ENCODE measurements around the gene ALKBH4.
"Not testable (repeated sequence)": the region's sequence is repeated elsewhere in the genome, so short reads cannot be mapped to it uniquely, and the experiment has no call there.

Gene ALKBH4

DNA sequence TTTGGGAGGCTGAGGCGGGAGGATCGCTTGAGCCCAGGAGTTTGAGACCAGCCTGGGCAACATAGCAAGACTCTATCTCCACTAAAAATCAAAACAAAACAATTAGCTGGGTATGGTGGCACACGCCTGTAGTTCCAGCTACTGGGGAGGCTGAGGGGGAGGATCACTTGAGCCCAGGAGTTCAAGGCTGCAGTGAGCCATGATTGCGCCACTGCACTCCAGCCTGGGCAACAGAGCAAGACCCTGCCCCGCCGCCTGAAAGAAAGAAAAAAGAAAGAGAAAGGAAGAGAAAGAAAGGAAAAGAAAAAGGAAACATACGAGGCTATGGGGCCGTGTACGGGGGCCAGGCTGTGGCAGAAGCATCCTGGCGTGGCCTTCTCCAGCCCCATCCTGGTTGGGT lies 9.7 kb downstream of the ALKBH4 start:
- DNase-seq (ENCODE audit: low read depth): not testable (repeated sequence)

DNA sequence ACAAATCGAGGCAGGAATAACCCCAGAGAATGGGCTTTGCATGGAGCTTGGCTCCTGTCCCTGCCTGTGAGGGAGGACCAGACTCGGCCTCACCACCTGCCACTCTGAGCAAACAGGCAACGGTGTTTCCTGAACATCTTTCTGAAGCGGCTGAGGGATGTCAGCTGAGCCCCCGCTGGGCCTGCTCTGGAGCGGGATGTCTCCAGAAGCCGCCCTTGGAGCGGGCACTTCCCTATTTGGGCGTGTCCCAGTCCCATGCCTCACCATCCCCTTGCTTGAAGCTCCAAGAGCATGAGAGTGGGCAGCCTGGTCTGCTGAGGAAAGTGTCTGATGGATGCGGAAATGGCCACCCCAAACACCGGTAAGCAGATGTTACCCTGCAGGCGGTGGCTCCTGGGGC lies 10.2 kb downstream of the ALKBH4 start:
- DNase-seq (ENCODE audit: low read depth): no peak

DNA sequence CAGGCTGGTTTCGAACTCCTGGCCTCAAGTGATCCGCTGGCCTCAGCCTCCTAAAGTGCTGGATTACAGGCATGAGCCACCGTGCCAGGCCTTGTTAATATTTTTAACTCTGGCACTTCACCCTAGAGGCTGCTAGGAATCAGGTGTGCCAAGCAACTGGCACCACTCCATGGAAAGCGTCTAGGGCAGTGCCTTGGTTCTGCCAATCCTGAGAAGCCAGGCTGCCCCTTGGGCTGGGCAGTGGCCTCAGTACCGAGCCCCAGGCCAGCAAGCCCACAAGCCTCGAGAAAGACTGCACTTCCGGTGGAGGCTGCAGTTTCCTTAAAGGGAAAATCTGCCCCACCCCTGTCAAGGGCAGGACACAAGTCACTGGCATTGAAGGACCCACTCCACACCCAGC lies 11.3 kb downstream of the ALKBH4 start:
- no peak for DNase-seq (ENCODE audit: low read depth)

DNA sequence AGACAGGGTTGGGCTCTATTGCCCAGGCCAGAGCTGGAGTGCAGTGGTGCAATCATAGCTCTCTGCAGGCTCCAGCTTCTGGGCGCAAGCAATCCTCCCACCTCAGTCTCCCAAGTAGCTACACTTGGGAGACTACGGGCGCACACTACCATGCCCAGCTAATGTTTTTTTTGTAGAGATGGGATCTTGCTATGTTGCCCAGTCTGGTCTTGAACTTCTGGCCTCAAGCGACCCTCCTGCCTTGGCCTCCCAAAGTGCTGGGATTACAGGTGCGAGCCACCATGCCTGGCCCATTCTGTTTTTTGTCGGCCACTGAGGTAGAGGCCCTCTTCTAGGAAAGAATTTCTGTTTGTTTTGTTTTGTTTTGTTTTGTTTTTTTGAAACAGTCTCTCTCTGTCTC lies 12.2 kb downstream of the ALKBH4 start:
- no peak for DNase-seq (ENCODE audit: low read depth)

DNA sequence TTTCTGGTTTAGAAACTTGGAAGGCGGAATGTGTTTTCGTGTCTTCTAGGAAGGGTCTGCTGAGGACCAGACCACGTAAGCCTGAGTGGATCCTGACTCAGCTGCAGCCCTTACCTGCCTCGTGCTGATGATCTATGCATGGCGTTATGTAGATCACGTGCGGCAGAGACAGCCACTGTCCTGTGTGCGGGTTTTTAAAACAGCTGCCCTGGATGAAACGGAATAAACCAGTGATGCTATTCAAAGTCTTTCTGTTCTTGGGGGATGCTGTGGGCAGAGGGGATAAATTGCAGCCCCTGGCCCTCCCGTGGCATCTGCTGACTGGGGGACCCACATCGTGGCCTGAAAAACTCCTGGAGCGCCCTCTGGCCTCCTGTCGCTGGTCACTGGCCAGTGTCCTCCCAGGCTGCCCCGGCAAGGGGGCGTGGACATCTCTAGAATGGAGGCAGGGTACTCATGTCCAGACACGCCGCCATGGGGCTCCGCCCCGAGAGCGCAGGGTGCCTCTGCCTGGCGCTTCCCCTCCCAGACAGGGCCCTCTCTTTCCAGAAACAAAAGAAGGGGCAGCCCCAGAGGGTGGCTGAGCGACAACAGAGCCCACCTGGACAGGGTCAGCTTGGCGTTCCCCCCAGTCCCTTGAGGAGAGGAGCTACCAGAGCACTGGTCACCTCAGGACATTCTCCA lies 13.2 kb downstream of the ALKBH4 start:
- DNase-seq (ENCODE audit: low read depth): no peak

DNA sequence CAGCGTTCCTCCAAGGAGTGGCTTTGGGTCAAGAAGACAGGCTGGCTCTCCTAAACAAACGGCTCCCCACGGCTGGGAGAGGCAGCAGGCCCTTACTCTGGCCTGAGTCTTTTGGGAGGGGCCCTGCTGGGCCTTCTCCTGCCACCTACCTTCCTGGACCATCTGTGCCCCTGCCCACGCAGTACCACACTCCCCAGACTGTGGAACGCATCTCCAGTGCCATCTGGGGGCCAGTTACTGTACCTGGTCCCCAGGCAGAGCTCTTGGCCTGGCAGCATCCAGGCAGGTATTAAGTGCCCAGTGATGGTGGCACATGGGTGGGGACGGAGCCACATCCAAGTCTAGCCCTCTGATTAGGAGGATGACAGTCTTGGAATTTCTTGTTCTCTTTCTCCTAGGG lies 14.4 kb downstream of the ALKBH4 start:
- no peak for DNase-seq (ENCODE audit: low read depth)

DNA sequence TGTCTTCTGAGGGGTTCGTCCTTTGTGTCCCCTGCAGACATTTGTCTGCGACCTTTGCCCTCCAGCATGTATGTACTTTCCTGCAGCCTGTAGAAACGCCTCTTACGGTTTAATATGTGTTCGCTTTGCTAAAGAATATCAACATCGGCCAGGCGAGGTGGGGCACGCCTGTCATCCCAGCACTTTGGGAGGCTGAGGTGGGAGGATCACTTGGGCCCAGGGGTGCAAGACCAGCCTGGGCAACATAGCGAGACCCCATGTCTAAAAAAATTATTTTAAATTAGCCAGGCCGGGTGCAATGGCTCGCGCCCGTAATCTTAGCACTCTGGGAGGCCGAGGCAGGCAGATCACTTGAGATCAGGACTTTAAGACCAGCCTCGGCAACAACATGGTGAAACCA lies 15.5 kb downstream of the ALKBH4 start:
- no peak for DNase-seq (ENCODE audit: low read depth)

DNA sequence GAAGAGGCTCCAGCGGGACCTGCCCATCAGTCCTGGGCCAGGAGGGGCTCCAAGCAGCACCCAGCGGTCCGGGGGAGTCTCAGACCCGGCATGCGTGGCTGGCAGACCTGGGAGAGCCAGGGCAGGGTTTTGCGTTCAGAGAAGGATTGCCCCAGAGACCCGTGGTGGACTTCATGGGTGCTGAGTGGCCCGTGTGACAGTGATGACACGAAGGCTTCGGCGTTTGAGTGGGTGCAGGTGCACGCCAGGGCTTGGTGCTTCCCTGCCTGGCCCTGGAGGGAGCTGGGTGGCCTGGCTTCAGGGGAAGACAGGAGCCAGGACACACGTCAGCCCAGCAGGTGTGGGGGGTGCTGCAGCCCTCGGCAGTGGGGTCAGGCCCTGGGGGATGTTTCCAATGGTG lies 17.4 kb downstream of the ALKBH4 start:
- DNase-seq (ENCODE audit: low read depth): no peak

DNA sequence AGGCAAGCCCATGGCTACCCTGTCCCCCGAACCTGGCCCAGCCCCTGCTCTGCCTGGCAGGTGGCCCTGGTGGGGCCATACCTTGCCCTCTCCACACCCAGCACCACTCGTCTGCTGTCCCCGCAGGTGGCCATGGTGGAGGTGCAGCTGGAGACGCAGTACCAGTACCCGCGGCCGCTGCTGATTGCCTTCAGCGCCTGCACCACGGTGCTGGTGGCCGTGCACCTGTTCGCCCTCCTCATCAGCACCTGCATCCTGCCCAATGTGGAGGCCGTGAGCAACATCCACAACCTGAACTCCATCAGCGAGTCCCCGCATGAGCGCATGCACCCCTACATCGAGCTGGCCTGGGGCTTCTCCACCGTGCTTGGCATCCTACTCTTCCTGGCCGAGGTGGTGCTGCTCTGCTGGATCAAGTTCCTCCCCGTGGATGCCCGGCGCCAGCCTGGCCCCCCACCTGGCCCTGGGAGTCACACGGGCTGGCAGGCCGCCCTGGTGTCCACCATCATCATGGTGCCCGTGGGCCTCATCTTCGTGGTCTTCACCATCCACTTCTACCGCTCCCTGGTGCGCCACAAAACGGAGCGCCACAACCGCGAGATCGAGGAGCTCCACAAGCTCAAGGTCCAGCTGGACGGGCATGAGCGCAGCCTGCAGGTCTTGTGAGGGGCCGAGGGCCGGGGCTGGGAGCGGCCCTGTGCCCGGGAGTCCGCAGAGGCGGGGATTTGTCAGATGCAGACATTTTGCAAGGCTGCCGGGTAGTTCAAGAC lies 18.1 kb downstream of the ALKBH4 start:
- no peak for DNase-seq (ENCODE audit: low read depth)

DNA sequence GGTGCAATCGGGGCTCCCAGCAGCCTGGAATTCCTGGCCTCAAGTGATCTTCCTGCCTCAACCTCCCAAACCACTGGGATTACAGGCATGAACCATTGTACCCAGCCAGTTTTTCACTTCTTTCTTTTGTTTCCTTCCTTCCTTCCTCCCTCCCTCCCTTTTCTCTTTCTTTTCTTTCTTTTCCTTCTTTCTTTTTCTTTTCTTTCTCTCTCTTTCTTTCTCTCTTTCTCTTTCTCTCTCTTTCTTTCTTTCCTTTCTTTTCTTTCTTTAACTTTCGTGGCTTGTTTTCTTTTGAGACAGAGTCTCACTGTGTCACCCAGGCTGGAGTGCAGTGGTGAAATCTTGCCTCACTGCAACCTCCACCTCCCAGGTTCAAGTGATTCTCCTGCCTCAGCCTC lies 19.0 kb downstream of the ALKBH4 start:
- no peak for DNase-seq (ENCODE audit: low read depth)

DNA sequence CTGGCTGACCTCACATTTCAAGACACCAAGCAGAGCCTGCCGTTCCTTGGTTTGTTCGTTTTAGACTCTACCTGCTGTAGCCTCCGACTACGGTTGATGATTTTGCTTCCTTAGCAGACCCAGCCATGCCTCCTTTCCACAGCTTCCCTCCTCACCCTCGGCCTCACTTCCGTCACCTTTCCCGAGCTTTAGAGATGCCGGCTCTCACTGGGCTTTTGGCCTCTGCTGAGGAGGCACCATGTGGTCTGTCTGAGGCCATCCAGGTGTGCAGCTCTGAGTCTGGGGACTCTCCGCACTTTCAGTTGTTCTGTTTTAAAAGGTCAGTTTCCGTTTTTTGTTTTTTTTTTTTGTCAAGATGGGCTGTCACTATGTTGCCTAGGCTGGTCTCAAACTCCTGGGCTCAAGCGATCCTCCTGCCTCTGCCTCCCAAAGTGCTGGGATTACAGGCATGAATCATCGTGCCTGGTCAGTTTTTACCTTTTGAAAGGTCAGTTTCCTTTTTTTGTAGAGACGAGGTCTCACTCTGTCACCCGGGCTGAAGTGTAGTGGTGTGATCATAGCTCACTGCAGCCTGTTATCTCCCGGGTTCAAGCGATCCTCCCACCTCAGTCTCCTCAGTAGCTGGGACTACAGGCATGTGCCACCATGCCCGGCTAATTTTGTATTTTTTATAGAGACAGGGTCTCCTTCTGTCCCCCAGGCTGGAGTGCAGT lies 19.5 kb downstream of the ALKBH4 start:
- DNase-seq (ENCODE audit: low read depth): no peak

DNA sequence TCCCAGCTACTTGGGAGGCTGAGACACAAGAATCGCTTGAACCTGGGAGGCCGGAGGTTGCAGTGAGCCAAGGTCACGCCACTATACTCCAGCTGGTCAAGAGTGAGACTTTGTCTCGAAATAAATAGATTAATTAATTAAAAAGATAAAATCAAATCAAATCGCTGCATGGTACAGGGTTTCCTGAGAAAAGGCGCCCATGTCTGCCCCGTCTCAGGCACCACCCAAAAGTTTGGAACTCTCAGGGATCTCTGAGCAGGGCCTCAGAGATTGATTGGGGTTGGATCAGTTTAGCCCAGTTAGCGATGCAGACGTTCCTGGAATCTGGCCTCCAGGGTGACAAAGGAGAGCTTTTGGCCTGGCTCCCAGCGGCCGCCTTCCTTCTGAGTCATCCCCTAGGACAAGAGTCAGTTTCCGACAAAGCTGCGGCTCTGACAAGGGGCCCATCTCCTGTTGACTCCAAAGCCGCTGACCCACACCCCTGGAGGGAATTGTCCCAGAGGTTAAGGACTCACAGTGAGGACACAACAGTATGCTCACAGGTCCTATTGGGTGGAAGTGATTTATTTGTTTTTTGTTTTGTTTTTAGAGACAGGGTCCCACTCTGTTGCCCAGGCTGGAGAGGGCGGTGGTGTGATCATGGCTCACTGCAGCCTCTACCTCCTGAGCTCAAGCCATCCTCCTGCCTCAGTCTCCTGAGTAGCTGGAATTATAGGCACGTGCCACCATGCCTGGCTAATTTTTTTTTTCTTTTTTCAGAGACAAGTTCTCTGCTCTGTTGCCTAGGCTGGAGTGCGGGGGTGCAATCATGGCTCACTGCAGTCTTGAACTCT lies 24.5 kb downstream of the ALKBH4 start:
- no peak for DNase-seq (ENCODE audit: low read depth)

DNA sequence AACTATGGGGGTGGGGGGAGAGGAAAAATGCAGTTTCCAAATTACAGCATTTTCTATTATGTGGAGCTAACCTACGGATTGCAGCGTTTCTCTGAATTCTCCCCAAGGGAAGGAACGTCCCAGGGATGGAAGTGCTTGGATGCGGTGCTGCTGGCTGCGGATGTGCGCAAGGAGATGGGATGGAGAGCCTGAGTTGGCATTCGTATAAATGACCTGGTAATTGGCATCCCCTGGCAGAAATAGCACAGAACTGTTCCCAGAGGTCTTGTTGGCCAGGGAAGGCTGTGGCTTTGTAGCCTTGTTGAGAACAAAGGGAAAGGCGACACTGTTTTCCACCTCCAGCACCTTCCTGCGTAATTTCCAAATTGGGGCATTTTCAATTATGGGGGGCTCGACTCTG lies 28.5 kb downstream of the ALKBH4 start:
- DNase-seq (ENCODE audit: low read depth): no peak

DNA sequence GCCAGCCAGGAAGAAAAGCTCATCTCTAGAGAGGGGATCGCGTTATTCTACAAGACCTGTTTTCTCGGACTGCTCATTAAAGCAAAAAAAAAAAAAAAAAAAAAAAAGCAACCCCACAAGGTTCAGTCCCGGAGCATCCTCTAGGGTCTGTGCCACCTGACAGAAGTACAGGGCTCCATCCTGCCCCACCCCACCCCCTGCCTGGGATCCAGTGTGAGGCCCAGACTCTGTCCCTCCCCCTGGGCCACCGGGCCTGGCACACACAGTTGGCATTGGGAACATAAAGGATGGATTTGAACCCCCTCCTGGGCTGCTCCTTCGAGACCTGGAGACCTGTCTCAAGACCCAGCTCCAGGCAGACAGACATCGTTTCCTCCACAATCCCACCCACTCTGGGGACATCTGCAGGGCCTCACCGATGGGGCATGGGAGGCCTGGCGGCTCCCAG lies 30.6 kb downstream of the ALKBH4 start:
- DNase-seq (ENCODE audit: low read depth): no peak

DNA sequence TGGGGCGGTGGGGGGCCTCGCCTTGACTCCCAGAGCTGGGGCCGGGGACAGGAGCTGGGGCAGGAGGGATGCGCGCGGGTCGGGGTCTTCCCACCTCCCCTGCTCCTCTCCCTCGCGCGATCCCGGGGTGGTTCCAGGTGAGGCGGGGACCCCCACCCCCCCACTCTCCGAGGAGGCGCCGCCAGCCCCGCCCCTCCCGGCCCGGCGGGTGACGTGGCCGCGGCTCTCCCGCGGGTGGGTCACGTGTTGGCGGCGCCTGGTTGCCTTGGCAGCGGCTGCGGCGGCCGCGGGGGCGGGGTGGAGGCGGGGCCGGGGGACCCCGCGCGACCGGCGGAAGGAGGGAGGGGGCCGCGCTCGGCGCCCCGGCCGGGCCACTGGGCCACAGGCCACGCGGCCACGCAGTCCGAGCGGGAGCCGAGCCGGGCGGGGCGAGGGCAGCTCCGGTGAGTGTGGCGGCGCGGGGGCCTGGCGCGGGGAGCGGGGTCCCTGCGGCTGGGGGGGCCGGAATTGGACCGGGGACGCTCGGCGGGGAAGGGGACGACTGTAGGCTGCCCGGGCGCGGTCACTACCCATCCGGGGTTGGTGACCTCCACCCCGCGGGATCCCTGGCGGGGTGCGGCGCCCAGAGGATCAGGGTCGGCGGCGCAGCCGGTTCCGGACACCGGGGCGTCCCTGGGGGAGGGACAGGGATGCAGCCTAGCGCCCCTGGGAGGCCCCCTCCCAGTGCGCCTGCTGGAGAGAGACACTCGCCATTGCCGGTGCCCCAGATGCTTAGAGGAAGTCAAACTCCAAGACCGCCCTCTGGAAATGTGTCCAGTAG lies 31.2 kb downstream of the ALKBH4 start, which contains the start of gene ORAI2:
TSS of gene ORAI2 (plus strand) at position 357 of the 820 bp plus-strand sequence. CDS start 5,382 bp downstream, outside the sequence.
- peak; percentile 73 for DNase-seq (ENCODE audit: low read depth)

DNA sequence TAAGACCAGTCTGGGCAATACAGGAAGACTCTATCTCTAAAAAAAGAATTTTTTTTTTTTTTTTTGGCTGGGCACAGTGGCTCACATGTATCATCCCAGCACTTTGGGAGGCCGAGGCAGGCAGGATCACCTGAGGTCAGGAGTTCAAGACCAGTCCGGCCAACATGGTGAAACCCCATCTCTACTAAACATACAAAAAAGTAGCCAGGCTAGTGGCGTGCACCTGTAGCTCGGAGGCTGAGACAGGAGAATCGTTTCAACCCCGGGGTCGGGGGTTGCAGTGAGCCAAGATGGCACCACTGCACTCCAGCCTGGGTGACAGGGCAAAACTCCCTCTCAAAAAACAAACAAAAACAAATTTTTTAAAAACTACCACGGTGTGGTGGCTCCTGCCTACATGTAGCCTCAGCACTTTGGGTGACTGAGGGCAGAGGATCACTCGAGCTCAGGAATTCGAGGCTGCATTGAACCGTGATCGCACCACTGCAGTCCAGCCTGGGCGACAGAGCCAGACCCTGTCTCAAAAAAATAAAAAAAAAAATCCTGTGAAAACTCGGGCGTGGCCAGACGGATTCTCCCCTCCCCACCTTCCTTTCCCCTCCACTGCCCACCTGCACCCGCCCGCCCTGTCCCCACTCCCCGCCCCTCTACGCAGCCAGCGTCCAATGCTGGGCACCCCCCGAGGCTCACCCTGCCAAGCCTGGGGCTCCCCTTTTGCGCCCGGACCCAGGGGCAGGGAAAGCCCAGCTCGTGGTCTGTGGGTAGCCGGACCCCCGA lies 32.0 kb downstream of the ALKBH4 start:
- no peak for DNase-seq (ENCODE audit: low read depth)

DNA sequence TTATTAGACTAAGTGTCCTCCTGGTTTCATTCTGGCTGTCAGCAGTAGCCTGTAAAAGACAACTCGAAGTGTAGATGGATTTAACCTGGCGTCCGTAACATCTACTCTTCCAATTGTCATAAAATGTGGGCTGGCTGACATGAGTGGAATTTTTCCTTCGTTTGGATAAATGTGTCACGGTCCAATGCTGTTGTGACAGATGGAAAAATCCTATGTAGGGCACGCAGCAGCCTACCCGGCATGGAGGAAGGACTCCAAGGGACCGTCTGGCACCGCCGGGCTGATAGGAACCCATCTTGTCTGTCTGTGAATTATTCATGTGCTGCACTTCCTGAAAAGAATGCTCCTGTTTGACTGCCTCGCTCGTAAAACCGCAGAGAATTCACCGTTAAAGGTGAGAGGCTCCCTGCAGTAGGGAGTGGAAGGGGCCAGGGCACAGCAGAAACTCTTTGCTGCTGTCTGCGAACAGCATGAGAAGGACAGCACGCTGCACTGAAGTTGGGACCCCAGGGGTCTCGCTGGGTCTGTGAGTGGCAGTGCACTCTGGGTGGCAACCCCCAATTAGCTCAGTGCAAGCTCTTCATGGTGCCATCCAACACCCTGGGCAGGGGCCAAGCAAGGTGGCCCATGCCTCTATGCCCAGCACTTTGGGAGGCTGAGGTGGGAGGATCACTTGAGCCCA lies 32.9 kb downstream of the ALKBH4 start:
- no peak for DNase-seq (ENCODE audit: low read depth)

DNA sequence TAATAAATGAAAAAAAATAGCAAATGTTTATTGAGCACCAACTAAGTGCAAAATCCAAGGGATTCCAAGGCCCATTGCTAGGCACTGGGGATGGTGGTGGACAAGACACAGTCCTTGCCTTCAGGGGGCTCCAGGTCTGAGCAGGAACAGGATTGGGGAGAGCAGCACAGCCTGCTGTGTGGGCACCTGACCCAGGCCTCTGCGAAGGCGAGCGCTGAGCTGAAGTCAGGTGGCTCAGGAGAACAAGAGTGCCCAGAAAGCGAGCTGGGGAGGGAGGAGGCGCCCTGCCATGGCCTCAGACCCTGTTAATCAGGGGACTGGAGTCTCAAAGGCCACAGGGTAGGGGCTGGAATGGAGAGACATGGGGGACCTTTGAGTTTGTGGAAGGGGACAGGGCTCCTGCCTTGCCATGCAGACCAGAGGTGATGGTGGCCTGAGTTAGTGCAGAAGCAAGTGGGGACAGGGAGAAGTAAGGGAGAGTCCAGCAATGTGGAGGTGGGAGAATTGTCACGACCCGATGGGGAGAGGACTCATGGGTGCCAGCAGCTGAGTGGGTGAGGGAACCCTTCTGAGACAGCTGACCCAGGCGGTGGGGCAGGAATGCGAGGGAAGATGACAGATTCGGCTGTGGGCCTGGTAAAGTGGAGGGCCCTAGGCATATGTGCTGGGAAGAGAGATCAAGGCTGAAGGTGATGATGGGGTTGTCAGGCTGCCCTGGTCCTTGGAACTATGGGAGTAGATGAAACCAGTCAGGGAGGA lies 35.3 kb downstream of the ALKBH4 start:
- DNase-seq (ENCODE audit: low read depth): no peak

DNA sequence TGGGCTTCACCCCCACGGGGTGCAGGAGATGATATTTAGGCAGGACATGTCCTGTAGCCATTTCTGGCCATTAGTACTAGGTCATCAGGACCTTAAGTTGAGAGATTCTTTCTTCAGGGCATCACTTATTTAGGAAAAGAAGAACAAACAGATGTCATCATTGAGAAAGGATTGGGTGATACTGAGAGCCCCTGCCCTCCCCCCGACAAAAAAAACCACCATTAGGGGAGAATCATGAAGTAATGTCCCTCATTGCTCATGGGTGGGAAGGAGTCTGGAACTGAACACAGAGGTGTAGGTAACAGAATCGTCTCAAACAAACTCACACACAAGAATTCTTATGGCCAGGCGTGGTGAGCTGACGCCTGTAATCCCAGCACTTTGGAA lies 37.7 kb downstream of the ALKBH4 start:
- DNase-seq (ENCODE audit: low read depth): no peak

All from stimulated activated CD8-positive, alpha-beta memory T cell treated with anti-CD3 and anti-CD28 coated beads, Interleukin-7, amount 100 ng/mL, for 24 hours (primary cell).